ENCODE data around the gene ADGRL2. TPM values are rescaled to one million over a fixed set of nuclear protein-coding genes. Genes with fewer than 3 reads are reported as not detected.

ADGRL2 gene
- total and polyA plus RNA-seq, 9 of the 15 experiments (the other 6 are each of a cell fraction or from before 2014, with no cell fraction given), result 0.03 to 0.15 (median 0.13) TPM; not detected in 6

DNA sequence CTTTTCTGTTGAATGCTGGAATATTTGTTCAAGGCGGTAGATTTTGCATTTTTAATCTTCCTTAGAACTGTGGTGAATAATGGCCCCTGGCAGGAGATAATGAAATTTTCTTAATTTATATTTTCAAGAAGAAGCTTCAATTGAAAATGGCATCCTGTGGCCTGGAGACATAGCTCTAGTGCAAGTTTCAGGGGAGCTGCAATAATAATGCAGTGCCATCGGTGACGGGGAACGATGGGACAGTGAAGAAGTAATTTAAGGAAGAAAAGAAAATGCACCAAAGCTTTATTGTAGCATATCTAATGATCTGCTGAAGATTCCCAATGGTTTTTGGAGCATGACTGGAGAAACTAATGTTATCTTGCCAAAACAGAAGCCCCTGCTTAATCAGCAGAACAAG lies 128.4 kb downstream of the ADGRL2 start:
- Histone ChIP-seq H3K79me2 (ENCODE audit: control insufficient read depth, insufficient read depth, low read length) (no peaks in the 10 kb centered on the region), H3K9ac (ENCODE audit: insufficient read depth in 1 of 2, low read depth in 2 of 2, low read length in 2 of 2) (no peak overlapping the region), H3K4me3 (no peak overlapping the region), H4K20me1 (replicated peaks; ENCODE audit: control insufficient read depth, insufficient read depth, low read length) (no peaks in the 10 kb centered on the region), H2AFZ (ENCODE audit: low read depth, low read length) (no peak overlapping the region), H3K9me1 (ENCODE audit: control insufficient read depth, insufficient read depth, low read length) (no peaks in the 10 kb centered on the region), H3K9me3 (replicated peaks; ENCODE audit: control insufficient read depth, insufficient read depth, low read depth, low read length) (no peaks in the 10 kb centered on the region), H3K36me3 (ENCODE audit: control insufficient read depth, insufficient read depth, low read length) (no peaks in the 10 kb centered on the region), H3K4me1 (replicated peaks in 1 of 2; ENCODE audit: control insufficient read depth in 2 of 2, insufficient read depth in 2 of 2, low read length in 2 of 2) (no peaks in the 10 kb centered on the region), H3K27me3 (ENCODE audit: control insufficient read depth in 2 of 2, insufficient read depth in 2 of 2, low read length in 2 of 2) (no peaks in the 10 kb centered on the region), H3K4me2 (ENCODE audit: insufficient read depth, low read length) (no peak overlapping the region), H3K27ac (ENCODE audit: extremely low read depth, low read depth, low read length) (no peak overlapping the region)
- no peak for TF ChIP-seq JUNB (CRISPR knock-in tag; conservative IDR thresholded peaks at IDR 0.05)
- TF ChIP-seq NR3C1 (CRISPR knock-in tag; IDR thresholded peaks at IDR 0.05), result no peak
- TF ChIP-seq ZNF175 (CRISPR knock-in tag; IDR thresholded peaks at IDR 0.05; ENCODE audit: low read depth), result no peak
- TF ChIP-seq, protein P1, sequence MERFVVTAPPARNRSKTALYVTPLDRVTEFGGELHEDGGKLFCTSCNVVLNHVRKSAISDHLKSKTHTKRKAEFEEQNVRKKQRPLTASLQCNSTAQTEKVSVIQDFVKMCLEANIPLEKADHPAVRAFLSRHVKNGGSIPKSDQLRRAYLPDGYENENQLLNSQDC (CRISPR knock-in tag; IDR thresholded peaks at IDR 0.05), result no peak
- no peak for TF ChIP-seq SMAD3 (CRISPR knock-in tag; conservative IDR thresholded peaks at IDR 0.05)
- TF ChIP-seq, protein P2, sequence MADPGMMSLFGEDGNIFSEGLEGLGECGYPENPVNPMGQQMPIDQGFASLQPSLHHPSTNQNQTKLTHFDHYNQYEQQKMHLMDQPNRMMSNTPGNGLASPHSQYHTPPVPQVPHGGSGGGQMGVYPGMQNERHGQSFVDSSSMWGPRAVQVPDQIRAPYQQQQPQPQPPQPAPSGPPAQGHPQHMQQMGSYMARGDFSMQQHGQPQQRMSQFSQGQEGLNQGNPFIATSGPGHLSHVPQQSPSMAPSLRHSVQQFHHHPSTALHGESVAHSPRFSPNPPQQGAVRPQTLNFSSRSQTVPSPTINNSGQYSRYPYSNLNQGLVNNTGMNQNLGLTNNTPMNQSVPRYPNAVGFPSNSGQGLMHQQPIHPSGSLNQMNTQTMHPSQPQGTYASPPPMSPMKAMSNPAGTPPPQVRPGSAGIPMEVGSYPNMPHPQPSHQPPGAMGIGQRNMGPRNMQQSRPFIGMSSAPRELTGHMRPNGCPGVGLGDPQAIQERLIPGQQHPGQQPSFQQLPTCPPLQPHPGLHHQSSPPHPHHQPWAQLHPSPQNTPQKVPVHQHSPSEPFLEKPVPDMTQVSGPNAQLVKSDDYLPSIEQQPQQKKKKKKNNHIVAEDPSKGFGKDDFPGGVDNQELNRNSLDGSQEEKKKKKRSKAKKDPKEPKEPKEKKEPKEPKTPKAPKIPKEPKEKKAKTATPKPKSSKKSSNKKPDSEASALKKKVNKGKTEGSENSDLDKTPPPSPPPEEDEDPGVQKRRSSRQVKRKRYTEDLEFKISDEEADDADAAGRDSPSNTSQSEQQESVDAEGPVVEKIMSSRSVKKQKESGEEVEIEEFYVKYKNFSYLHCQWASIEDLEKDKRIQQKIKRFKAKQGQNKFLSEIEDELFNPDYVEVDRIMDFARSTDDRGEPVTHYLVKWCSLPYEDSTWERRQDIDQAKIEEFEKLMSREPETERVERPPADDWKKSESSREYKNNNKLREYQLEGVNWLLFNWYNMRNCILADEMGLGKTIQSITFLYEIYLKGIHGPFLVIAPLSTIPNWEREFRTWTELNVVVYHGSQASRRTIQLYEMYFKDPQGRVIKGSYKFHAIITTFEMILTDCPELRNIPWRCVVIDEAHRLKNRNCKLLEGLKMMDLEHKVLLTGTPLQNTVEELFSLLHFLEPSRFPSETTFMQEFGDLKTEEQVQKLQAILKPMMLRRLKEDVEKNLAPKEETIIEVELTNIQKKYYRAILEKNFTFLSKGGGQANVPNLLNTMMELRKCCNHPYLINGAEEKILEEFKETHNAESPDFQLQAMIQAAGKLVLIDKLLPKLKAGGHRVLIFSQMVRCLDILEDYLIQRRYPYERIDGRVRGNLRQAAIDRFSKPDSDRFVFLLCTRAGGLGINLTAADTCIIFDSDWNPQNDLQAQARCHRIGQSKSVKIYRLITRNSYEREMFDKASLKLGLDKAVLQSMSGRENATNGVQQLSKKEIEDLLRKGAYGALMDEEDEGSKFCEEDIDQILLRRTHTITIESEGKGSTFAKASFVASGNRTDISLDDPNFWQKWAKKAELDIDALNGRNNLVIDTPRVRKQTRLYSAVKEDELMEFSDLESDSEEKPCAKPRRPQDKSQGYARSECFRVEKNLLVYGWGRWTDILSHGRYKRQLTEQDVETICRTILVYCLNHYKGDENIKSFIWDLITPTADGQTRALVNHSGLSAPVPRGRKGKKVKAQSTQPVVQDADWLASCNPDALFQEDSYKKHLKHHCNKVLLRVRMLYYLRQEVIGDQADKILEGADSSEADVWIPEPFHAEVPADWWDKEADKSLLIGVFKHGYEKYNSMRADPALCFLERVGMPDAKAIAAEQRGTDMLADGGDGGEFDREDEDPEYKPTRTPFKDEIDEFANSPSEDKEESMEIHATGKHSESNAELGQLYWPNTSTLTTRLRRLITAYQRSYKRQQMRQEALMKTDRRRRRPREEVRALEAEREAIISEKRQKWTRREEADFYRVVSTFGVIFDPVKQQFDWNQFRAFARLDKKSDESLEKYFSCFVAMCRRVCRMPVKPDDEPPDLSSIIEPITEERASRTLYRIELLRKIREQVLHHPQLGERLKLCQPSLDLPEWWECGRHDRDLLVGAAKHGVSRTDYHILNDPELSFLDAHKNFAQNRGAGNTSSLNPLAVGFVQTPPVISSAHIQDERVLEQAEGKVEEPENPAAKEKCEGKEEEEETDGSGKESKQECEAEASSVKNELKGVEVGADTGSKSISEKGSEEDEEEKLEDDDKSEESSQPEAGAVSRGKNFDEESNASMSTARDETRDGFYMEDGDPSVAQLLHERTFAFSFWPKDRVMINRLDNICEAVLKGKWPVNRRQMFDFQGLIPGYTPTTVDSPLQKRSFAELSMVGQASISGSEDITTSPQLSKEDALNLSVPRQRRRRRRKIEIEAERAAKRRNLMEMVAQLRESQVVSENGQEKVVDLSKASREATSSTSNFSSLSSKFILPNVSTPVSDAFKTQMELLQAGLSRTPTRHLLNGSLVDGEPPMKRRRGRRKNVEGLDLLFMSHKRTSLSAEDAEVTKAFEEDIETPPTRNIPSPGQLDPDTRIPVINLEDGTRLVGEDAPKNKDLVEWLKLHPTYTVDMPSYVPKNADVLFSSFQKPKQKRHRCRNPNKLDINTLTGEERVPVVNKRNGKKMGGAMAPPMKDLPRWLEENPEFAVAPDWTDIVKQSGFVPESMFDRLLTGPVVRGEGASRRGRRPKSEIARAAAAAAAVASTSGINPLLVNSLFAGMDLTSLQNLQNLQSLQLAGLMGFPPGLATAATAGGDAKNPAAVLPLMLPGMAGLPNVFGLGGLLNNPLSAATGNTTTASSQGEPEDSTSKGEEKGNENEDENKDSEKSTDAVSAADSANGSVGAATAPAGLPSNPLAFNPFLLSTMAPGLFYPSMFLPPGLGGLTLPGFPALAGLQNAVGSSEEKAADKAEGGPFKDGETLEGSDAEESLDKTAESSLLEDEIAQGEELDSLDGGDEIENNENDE (IDR thresholded peaks at IDR 0.05; ENCODE audit: low read depth, low read length), result no peak
- TF ChIP-seq, protein P3, sequence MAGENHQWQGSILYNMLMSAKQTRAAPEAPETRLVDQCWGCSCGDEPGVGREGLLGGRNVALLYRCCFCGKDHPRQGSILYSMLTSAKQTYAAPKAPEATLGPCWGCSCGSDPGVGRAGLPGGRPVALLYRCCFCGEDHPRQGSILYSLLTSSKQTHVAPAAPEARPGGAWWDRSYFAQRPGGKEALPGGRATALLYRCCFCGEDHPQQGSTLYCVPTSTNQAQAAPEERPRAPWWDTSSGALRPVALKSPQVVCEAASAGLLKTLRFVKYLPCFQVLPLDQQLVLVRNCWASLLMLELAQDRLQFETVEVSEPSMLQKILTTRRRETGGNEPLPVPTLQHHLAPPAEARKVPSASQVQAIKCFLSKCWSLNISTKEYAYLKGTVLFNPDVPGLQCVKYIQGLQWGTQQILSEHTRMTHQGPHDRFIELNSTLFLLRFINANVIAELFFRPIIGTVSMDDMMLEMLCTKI (IDR thresholded peaks at IDR 0.05; ENCODE audit: partially characterized antibody), result no peak
- no peak for TF ChIP-seq POLR2AphosphoS2 (IDR thresholded peaks at IDR 0.05; ENCODE audit: low read length)
- no peak for TF ChIP-seq ZNF785 (CRISPR knock-in tag; IDR thresholded peaks at IDR 0.05)
- TF ChIP-seq SMARCA5 (IDR thresholded peaks at IDR 0.05), result no peak
- TF ChIP-seq ARNT (IDR thresholded peaks at IDR 0.05), result no peak
- TF ChIP-seq GABPA (tag; conservative IDR thresholded peaks at IDR 0.05; ENCODE audit: low read depth), result no peak
- CTCF ChIA-PET (ENCODE audit: low intra/inter-chr PET ratio), result no interaction called here
- intact Hi-C loops (cut with micrococcal nuclease) (no loop called here), in situ Hi-C loops (cut with MboI) (no loop called here)
- POLR2A ChIA-PET, result no interaction called here
- WGBS (ENCODE audit: insufficient coverage, low coverage, missing lambda C conversion rate), result 4% methylated on average over 4 of the region's 4 CpGs
- DNase-seq (ENCODE audit: extremely low read depth in 1 of 4, low spot score in 3 of 4) (no peak), ATAC-seq (no peak), FAIRE-seq (no peak)
- BruUV-seq (replicated peaks), result no TSS peak
